GM23338 (cell line): ENCODE data around the gene CAMTA1. TPM values are rescaled to one million over a fixed set of nuclear protein-coding genes. Genes with fewer than 3 reads are reported as not detected.

Experiments used
- ATAC-seq: fragments of 200-7000 bp; cut with Tn5 transposase; 3 replicates; pipeline ENCODE4 v1.9.1; 2020
- DNase-seq: peaks from one replicate; pipeline ENCODE4 v3.0.0-alpha.2; 2015; ENCODE audit warnings: low spot score
- H2AFZ ChIP-seq: fragments of 200-600 bp; sonication (generic); 2 replicates; pipeline ENCODE4 v1.8.0; 2016; ENCODE audit warnings: antibody characterized with exemption, mild to moderate bottlenecking, moderate library complexity
- H3F3A ChIP-seq: fragments of 200-600 bp; sonication (generic); replicated peaks from 2 replicates; pipeline ENCODE4 v1.8.0; 2017; ENCODE audit warnings: antibody characterized with exemption, mixed run types, low read depth
- H3K27ac ChIP-seq: fragments of 200-600 bp; sonication (generic); 2 replicates; pipeline ENCODE4 v1.6.1; 2016; ENCODE audit warnings: low read depth
- H3K27me3 ChIP-seq: fragments of 200-600 bp; sonication (generic); 2 replicates; pipeline ENCODE4 v1.8.0; 2016; ENCODE audit warnings: mild to moderate bottlenecking, mixed run types, moderate library complexity; ENCODE audit not compliant: insufficient read depth
- H3K36me3 ChIP-seq: fragments of 200-600 bp; sonication (generic); 2 replicates; pipeline ENCODE4 v1.8.0; 2016; ENCODE audit warnings: mild to moderate bottlenecking; ENCODE audit not compliant: insufficient read depth
- H3K4me1 ChIP-seq: fragments of 200-600 bp; sonication (generic); 2 replicates; pipeline ENCODE4 v1.8.0; 2016; ENCODE audit warnings: mild to moderate bottlenecking, moderate library complexity; ENCODE audit not compliant: insufficient read depth
- H3K4me2 ChIP-seq: fragments of 200-600 bp; sonication (generic); 2 replicates; pipeline ENCODE4 v1.7.1; 2017; ENCODE audit warnings: mixed run types
- H3K4me3 ChIP-seq: fragments of 200-600 bp; sonication (generic); 2 replicates; pipeline ENCODE4 v1.6.1; 2016; ENCODE audit warnings: mixed run types
- H3K79me2 ChIP-seq: fragments of 200-600 bp; sonication (generic); replicated peaks from 2 replicates; pipeline ENCODE4 v1.8.0; 2017; ENCODE audit warnings: mild to moderate bottlenecking; ENCODE audit not compliant: insufficient read depth
- H3K9me2 ChIP-seq: fragments of 200-600 bp; sonication (generic); 2 replicates; pipeline ENCODE4 v1.8.0; 2017; ENCODE audit not compliant: insufficient read depth
- H4K20me1 ChIP-seq: fragments of 200-600 bp; sonication (generic); replicated peaks from 2 replicates; pipeline ENCODE4 v1.8.0; 2017; ENCODE audit warnings: mild to moderate bottlenecking; ENCODE audit not compliant: insufficient read depth
- H3K27ac Mint-ChIP-seq: 2 replicates; pipeline ENCODE4 v1.8.0; 2020; ENCODE audit warnings: inconsistent platforms, mild to moderate bottlenecking, moderate library complexity, mixed read lengths
- H3K27me3 Mint-ChIP-seq: 3 replicates; pipeline ENCODE4 v1.8.0; 2022; ENCODE audit warnings: low read depth, mild to moderate bottlenecking, moderate library complexity, mixed read lengths, inconsistent platforms; ENCODE audit not compliant: insufficient read depth, poor library complexity
- H3K36me3 Mint-ChIP-seq: 3 replicates; pipeline ENCODE4 v1.8.0; 2021; ENCODE audit warnings: low read depth, mild to moderate bottlenecking, inconsistent platforms, moderate library complexity, mixed read lengths
- H3K4me1 Mint-ChIP-seq: 3 replicates; pipeline ENCODE4 v1.8.0; 2020; ENCODE audit warnings: mild to moderate bottlenecking, inconsistent platforms, mixed read lengths
- H3K4me3 Mint-ChIP-seq: 3 replicates; pipeline ENCODE4 v1.8.0; 2021; ENCODE audit warnings: moderate library complexity, mild to moderate bottlenecking, inconsistent platforms, mixed read lengths
- H3K9me3 Mint-ChIP-seq: 3 replicates; pipeline ENCODE4 v1.8.0; 2020; ENCODE audit warnings: moderate library complexity, mild to moderate bottlenecking, inconsistent platforms, mixed read lengths
- CREB1 ChIP-seq: fragments of 250-450 bp; sonication (Bioruptor Pico); IDR thresholded peaks from 2 replicates; pipeline ENCODE4 v1.5.0; 2020; ENCODE audit warnings: low read depth, mild to moderate bottlenecking, moderate library complexity
- CTCF ChIP-seq, 2 experiments: fragments of 200-600 bp in 1 of 2; sonication (generic) in 1 of 2; conservative IDR thresholded peaks; 2 replicates each; pipeline versions ENCODE4 v1.5.1 to v1.6.1; 2016 to 2017; ENCODE audit warnings: antibody characterized with exemption in 2 of 2, low read depth in 2 of 2, mild to moderate bottlenecking in 2 of 2, moderate library complexity in 1 of 2
- ETS1 ChIP-seq: IDR thresholded peaks from 2 replicates; pipeline ENCODE4 v1.6.1; 2016; ENCODE audit warnings: antibody characterized with exemption
- EZH2phosphoT487 ChIP-seq: fragments of 200-600 bp; sonication (generic); IDR thresholded peaks from one replicate; pipeline ENCODE4 v1.8.1; 2018; ENCODE audit warnings: antibody characterized with exemption; ENCODE audit not compliant: unreplicated experiment
- JUNB ChIP-seq: IDR thresholded peaks from one replicate; pipeline ENCODE4 v1.6.1; 2016; ENCODE audit warnings: antibody characterized with exemption; ENCODE audit not compliant: unreplicated experiment
- NANOG ChIP-seq: IDR thresholded peaks from 2 replicates; pipeline ENCODE4 v1.6.1; 2016; ENCODE audit warnings: antibody characterized with exemption, borderline replicate concordance
- POLR2AphosphoS5 ChIP-seq: IDR thresholded peaks from 2 replicates; pipeline ENCODE4 v1.6.1; 2016; ENCODE audit warnings: antibody characterized with exemption, low read depth
- REST ChIP-seq: IDR thresholded peaks from one replicate; pipeline ENCODE4 v1.6.1; 2018; ENCODE audit warnings: antibody characterized with exemption; ENCODE audit not compliant: unreplicated experiment
- ZNF462 ChIP-seq: fragments of 250-450 bp; sonication (Bioruptor Pico); IDR thresholded peaks from 2 replicates; pipeline ENCODE4 v1.5.0; 2020; ENCODE audit warnings: mild to moderate bottlenecking, moderate library complexity
- polyA plus RNA-seq: library from polyadenylated mRNA; unstranded; fragments of >200 nt; fragmentation: Nextera tagmentation; extraction: Ambion mirVana; gene quantifications from 2 replicates; pipeline ENCODE4 v1.2.1, GENCODE V29; 2016
- total RNA-seq: library from RNA; depleted of rRNA; stranded (reverse); fragments of >200 nt; shearing (Covaris generic); gene quantifications from 2 replicates; pipeline ENCODE4 v1.2.3, GENCODE V29; 2014

CAMTA1 gene
- total and polyA plus RNA-seq, 2 experiments from 2014 or later = 115 to 519 TPM

- no peak overlapping the region for H3K4me3 ChIP-seq
- no peak overlapping the region for H3K4me3 Mint-ChIP-seq
- no peaks in the 10 kb centered on the region for H3K36me3 Mint-ChIP-seq
- H3F3A ChIP-seq = peaks cover 2% of the 10 kb centered on the region; the same call in 1 of the 2 replicates
- no peaks in the 10 kb centered on the region for H3K4me1 Mint-ChIP-seq
- no peak for ATAC-seq
- H3K27ac ChIP-seq = no peak overlapping the region
- H4K20me1 ChIP-seq = no peaks in the 10 kb centered on the region; the same call in 1 of the 2 replicates
- no peaks in the 10 kb centered on the region for H3K79me2 ChIP-seq
- H3K27ac Mint-ChIP-seq = no peak overlapping the region
- H3K27me3 Mint-ChIP-seq = peaks cover 1% of the 10 kb centered on the region
- no peak for DNase-seq
- no peaks in the 10 kb centered on the region for H3K4me1 ChIP-seq
- peaks cover 8% of the 10 kb centered on the region for H3K27me3 ChIP-seq
- no peak overlapping the region for H2AFZ ChIP-seq
- peaks cover under 1% of the 10 kb centered on the region; the same call in 1 of the 3 replicates for H3K9me3 Mint-ChIP-seq
- H3K4me2 ChIP-seq = no peak overlapping the region
- H3K36me3 ChIP-seq = no peaks in the 10 kb centered on the region
- no peaks in the 10 kb centered on the region for H3K9me2 ChIP-seq
- TF ChIP-seq CREB1 (no peak), POLR2AphosphoS5 (no peak), ETS1 (no peak), ZNF462 (CRISPR knock-in tag) (no peak)
These were observed 925.6 kb downstream of the CAMTA1 start for GRCh38 chr1:7710859-7711258.

- H3K79me2 ChIP-seq = no peaks in the 10 kb centered on the region
- no peaks in the 10 kb centered on the region for H3K4me1 ChIP-seq
- H3K4me2 ChIP-seq = no peak overlapping the region
- no peaks in the 10 kb centered on the region for H3F3A ChIP-seq
- H3K4me3 ChIP-seq = no peak overlapping the region
- Mint-ChIP-seq H3K36me3 (no peaks in the 10 kb centered on the region), H3K27me3 (no peaks in the 10 kb centered on the region), H3K27ac (no peak overlapping the region), H3K4me3 (no peak overlapping the region), H3K4me1 (peaks cover under 1% of the 10 kb centered on the region; the same call in 1 of the 3 replicates), H3K9me3 (no peaks in the 10 kb centered on the region)
- no peak for ATAC-seq
- no peak overlapping the region for H3K27ac ChIP-seq
- H4K20me1 ChIP-seq = no peaks in the 10 kb centered on the region; the same call in 1 of the 2 replicates
- no peaks in the 10 kb centered on the region for H3K9me2 ChIP-seq
- no peaks in the 10 kb centered on the region for H3K36me3 ChIP-seq
- H2AFZ ChIP-seq = no peak overlapping the region
- H3K27me3 ChIP-seq = no peaks in the 10 kb centered on the region
- no peak for DNase-seq
- no peak for TF ChIP-seq REST
- no peak for TF ChIP-seq JUNB
- no peak for TF ChIP-seq EZH2phosphoT487
- TF ChIP-seq POLR2AphosphoS5 = no peak
- no peak for TF ChIP-seq NANOG
- no peak for TF ChIP-seq CREB1
- no peak for TF ChIP-seq CTCF (conservative IDR thresholded peaks at IDR 0.05; ENCODE audit: low read depth in 2 of 2)
These were observed 927.6 kb downstream of the CAMTA1 start for GRCh38 chr1:7712731-7713323.
